ENCODE measurements around the gene SHC3. TPM values are rescaled to one million over a fixed set of nuclear protein-coding genes. Genes with fewer than 3 reads are reported as not detected.

Gene SHC3
- total and polyA plus RNA-seq, 2 experiments from 2014 or later, result 1.3 to 2.9 TPM

GRCh38 chr9:89215342-89215741, 36.7 kb upstream of the SHC3 start:
- ATAC-seq, result no peak

More at GRCh38 chr9:89215342-89215741, 36.7 kb upstream of the SHC3 start:
- peak overlapping the region; percentile 32; the same call in 1 of the 2 replicates for H3K27ac ChIP-seq (ENCODE audit: low read depth)
- H3K27ac Mint-ChIP-seq, result no peak overlapping the region
- TF ChIP-seq ZNF114 (CRISPR knock-in tag; IDR thresholded peaks at IDR 0.05) (no peak), ZNF462 (CRISPR knock-in tag; IDR thresholded peaks at IDR 0.05) (no peak)
- H3F3A ChIP-seq (replicated peaks; ENCODE audit: low read depth), result no peaks in the 10 kb centered on the region
- H3K4me3 Mint-ChIP-seq, result no peak overlapping the region
- no peaks in the 10 kb centered on the region for H4K20me1 ChIP-seq (replicated peaks; ENCODE audit: insufficient read depth)
- H3K4me3 ChIP-seq, result no peak overlapping the region
- no peak overlapping the region for H3K4me2 ChIP-seq
- H3K4me1 Mint-ChIP-seq, result peaks cover 11% of the 10 kb centered on the region
- 0 out of 2 replicates have a peak, but pooled peaks cover 3% of the 10 kb centered on the region for H3K36me3 ChIP-seq (ENCODE audit: insufficient read depth)
- H3K4me1 ChIP-seq (ENCODE audit: insufficient read depth), result no peaks in the 10 kb centered on the region
- H2AFZ ChIP-seq, result no peak overlapping the region
- peaks cover 14% of the 10 kb centered on the region for H3K36me3 Mint-ChIP-seq (ENCODE audit: low read depth)
- no peak for DNase-seq (ENCODE audit: low spot score)
- no peaks in the 10 kb centered on the region for H3K27me3 ChIP-seq (ENCODE audit: insufficient read depth)
- no peaks in the 10 kb centered on the region for H3K79me2 ChIP-seq (replicated peaks; ENCODE audit: insufficient read depth)
- H3K27me3 Mint-ChIP-seq (ENCODE audit: insufficient read depth, low read depth, poor library complexity), result peaks cover 8% of the 10 kb centered on the region
- 0 out of 2 replicates have a peak, but pooled peaks cover 6% of the 10 kb centered on the region for H3K9me2 ChIP-seq (ENCODE audit: insufficient read depth)
- peaks cover 21% of the 10 kb centered on the region for H3K9me3 Mint-ChIP-seq

All from GM23338 (cell line).